Epithelial cell of esophagus (primary cell): ENCODE measurements around the gene GRAP2.

Source experiments
- DNase-seq: peaks from one replicate; pipeline ENCODE4 v3.0.0; 2010; ENCODE audit warnings: low read depth
- H3K4me3 ChIP-seq: 2 replicates; pipeline ENCODE4 v1.5.1; 2011; ENCODE audit warnings: mild to moderate bottlenecking, low read length, control low read depth
- CTCF ChIP-seq: IDR thresholded peaks from 2 replicates; pipeline ENCODE4 v1.5.1; 2011; ENCODE audit warnings: low read depth, mild to moderate bottlenecking, low read length, control low read depth, inconsistent platforms; ENCODE audit not compliant: insufficient read depth; ENCODE audit errors: missing control alignments

The GRAP2 gene

GRCh38 chr22:39940757-39941305, 39.9 kb downstream of the GRAP2 start:
- no peak overlapping the region for H3K4me3 ChIP-seq
- peak; percentile 14 for DNase-seq

GRCh38 chr22:39941601-39942000, 40.7 kb downstream of the GRAP2 start:
- DNase-seq, result no peak
- no peak for TF ChIP-seq CTCF
- H3K4me3 ChIP-seq, result no peak overlapping the region

More at GRCh38 chr22:39940757-39941305, 39.9 kb downstream of the GRAP2 start:
- no peak for TF ChIP-seq CTCF

- no peak for DNase-seq
- H3K4me3 ChIP-seq, result no peak overlapping the region
- TF ChIP-seq CTCF, result no peak
Measured at GRCh38 chr22:39942439-39943230, 41.8 kb downstream of the GRAP2 start.

GRCh38 chr22:39943337-39943736, 42.5 kb downstream of the GRAP2 start:
- H3K4me3 ChIP-seq, result no peak overlapping the region
- no peak for TF ChIP-seq CTCF
- DNase-seq, result no peak

- TF ChIP-seq CTCF, result no peak
- H3K4me3 ChIP-seq, result no peak overlapping the region
- DNase-seq, result no peak
Measured at GRCh38 chr22:39943953-39944872, 43.3 kb downstream of the GRAP2 start.

- DNase-seq, result no peak
- H3K4me3 ChIP-seq, result no peak overlapping the region
- TF ChIP-seq CTCF, result no peak
Measured at GRCh38 chr22:39946126-39946502, 45.2 kb downstream of the GRAP2 start.
